Lower leg skin (tissue), 4 donors: ENCODE data around the gene FOXD2. TPM values are rescaled to one million over a fixed set of nuclear protein-coding genes. Genes with fewer than 3 reads are reported as not detected.

Source experiments
- DNase-seq, 2 donors: peaks; one replicate each; pipeline ENCODE4 v3.0.0-alpha.2; 2019; ENCODE audit warnings: low spot score in 2 of 2
- H3K4me3 ChIP-seq: fragments of 200-600 bp; sonication (generic); 2 replicates; pipeline ENCODE4 v1.5.1; 2017; ENCODE audit warnings: mild to moderate bottlenecking, low read depth; ENCODE audit not compliant: poor library complexity, severe bottlenecking
- POLR2A ChIP-seq, 2 donors: fragments of 450-650 bp; IDR thresholded peaks; one replicate each; pipeline ENCODE4 v1.6.1; 2016 to 2017; ENCODE audit warnings: antibody characterized with exemption in 2 of 2, mild to moderate bottlenecking in 1 of 2, moderate library complexity in 1 of 2
- WGBS, 2 donors: methylation state at CpG; one replicate each; pipeline ENCODE4 v1.1.5; 2018; 5-methylcytosine and 5-hydroxymethylcytosine counted together
- intact Hi-C: fragments of 100-400 bp; cut with DNase I; formaldehyde crosslinking; loops from one replicate; pipeline ENCODE4 v1.15.0; 2023; ENCODE audit warnings: low total_unique reads
- total RNA-seq, 4 donors: library from RNA; depleted of rRNA; stranded (reverse); fragments of >200 nt; gene quantifications; one replicate each; pipeline ENCODE4 v1.1.0, GENCODE V29; 2016
- TF ChIP-seq, protein P1 (sequence below), 3 donors: fragments of 450-650 bp; IDR thresholded peaks; one replicate each; pipeline ENCODE4 v1.5.1; 2016; ENCODE audit warnings: antibody characterized with exemption in 3 of 3, mild to moderate bottlenecking in 3 of 3, moderate library complexity in 2 of 3

FOXD2 gene
- total RNA-seq, 4 donors from 2014 or later = 0.13 to 0.56 (median 0.45) TPM; not detected in 1

- WGBS, 2 donors = 87 to 91% methylated on average over 8 of the region's 8 CpGs
- intact Hi-C loops = no loop called here
- no peak overlapping the region for H3K4me3 ChIP-seq
- TF ChIP-seq, protein P1, sequence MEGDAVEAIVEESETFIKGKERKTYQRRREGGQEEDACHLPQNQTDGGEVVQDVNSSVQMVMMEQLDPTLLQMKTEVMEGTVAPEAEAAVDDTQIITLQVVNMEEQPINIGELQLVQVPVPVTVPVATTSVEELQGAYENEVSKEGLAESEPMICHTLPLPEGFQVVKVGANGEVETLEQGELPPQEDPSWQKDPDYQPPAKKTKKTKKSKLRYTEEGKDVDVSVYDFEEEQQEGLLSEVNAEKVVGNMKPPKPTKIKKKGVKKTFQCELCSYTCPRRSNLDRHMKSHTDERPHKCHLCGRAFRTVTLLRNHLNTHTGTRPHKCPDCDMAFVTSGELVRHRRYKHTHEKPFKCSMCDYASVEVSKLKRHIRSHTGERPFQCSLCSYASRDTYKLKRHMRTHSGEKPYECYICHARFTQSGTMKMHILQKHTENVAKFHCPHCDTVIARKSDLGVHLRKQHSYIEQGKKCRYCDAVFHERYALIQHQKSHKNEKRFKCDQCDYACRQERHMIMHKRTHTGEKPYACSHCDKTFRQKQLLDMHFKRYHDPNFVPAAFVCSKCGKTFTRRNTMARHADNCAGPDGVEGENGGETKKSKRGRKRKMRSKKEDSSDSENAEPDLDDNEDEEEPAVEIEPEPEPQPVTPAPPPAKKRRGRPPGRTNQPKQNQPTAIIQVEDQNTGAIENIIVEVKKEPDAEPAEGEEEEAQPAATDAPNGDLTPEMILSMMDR (IDR thresholded peaks at IDR 0.05) = no peak
- TF ChIP-seq POLR2A (IDR thresholded peaks at IDR 0.05) = no peak
- DNase-seq = peak in 1 of 2 donors; percentile 36
These were observed 50.1 kb downstream of the FOXD2 start for GRCh38 chr1:47487850-47488450.

Other genes starting within 250 kb of the FOXD2 start
- gene PDZK1IP1, start 248.0 kb upstream of the FOXD2 start, total RNA-seq = 100 to 1,000 TPM; 121 to 267 (median 125) TPM
- gene TAL1, start 205.8 kb upstream of the FOXD2 start, total RNA-seq = 1 to 10 TPM in 3 of 4 donors, under 1 TPM in 1; 0.76 to 4.7 (median 2.0) TPM
- gene STIL, start 123.9 kb upstream of the FOXD2 start, total RNA-seq = 1 to 10 TPM; 1.8 to 9.7 (median 4.3) TPM
- gene CMPK1, start 104.3 kb upstream of the FOXD2 start, total RNA-seq = 10 to 100 TPM; 52.6 to 97.9 (median 73.5) TPM
- gene FOXE3, start 21.8 kb upstream of the FOXD2 start, total RNA-seq = not detected